K562 (cell line): ENCODE data around the gene KCNK18. TPM values are rescaled to one million over a fixed set of nuclear protein-coding genes. Genes with fewer than 3 reads are reported as not detected.

ENCODE experiments used
- ATAC-seq: fragments of 200-7000 bp; cut with Tn5 transposase; 3 replicates; pipeline ENCODE4 v1.9.1; 2020; ENCODE audit warnings: moderate library complexity
- BruUV-seq: library from RNA; stranded (reverse); fragments of 400-500 nt; replicated peaks from 2 replicates; lab custom pipeline; 2021; lab: Mats Ljungman, UMichigan
- CTCF ChIA-PET: fragments of 300-600 bp; formaldehyde crosslinking; extraction: SDS; loops from one replicate; lab custom pipeline; 2021; ENCODE audit warnings: low intra/inter-chr PET ratio; lab: Yijun Ruan, JAX
- POLR2A ChIA-PET: fragments of 300-600, 350-650 bp; sonication (Branson Sonifier 250); formaldehyde crosslinking; extraction: SDS; loops from one replicate; lab custom pipeline; 2021; ENCODE audit warnings: antibody characterized with exemption, inconsistent platforms; lab: Yijun Ruan, JAX
- DNase-seq, 4 experiments: peaks; one replicate each; pipeline versions ENCODE4 v3.0.0 to v3.0.0-alpha.2; 2011 to 2018; ENCODE audit warnings: low spot score in 3 of 4, mixed read lengths in 3 of 4; ENCODE audit errors: extremely low read depth in 1 of 4
- FAIRE-seq: peaks from 2 replicates; lab custom pipeline; 2011; peaks lifted over from hg19 to GRCh38; lab: Jason Lieb, UNC
- H2AFZ ChIP-seq: 2 replicates; pipeline ENCODE4 v1.6.0; 2011; ENCODE audit warnings: low read depth, low read length, control low read depth, inconsistent platforms
- H3K27ac ChIP-seq: fragments of 200-600 bp; 3 replicates; pipeline ENCODE4 v1.8.0; 2011; ENCODE audit warnings: low read depth, mild to moderate bottlenecking, control low read depth, inconsistent platforms, low read length, moderate library complexity, mixed read lengths; ENCODE audit errors: extremely low read depth
- H3K27me3 ChIP-seq, 2 experiments: fragments of 300-600 bp in 1 of 2; 2 replicates in 1 of 2; 3 replicates in 1 of 2; pipeline versions ENCODE4 v1.6.0 to v1.8.0; 2011; ENCODE audit warnings: inconsistent platforms in 2 of 2, low read length in 2 of 2, mild to moderate bottlenecking in 1 of 2, mixed read lengths in 1 of 2, moderate library complexity in 1 of 2; ENCODE audit not compliant: control insufficient read depth in 2 of 2, insufficient read depth in 2 of 2
- H3K36me3 ChIP-seq: fragments of 300-600 bp; 3 replicates; pipeline ENCODE4 v1.8.0; 2011; ENCODE audit warnings: mild to moderate bottlenecking, low read length, inconsistent platforms; ENCODE audit not compliant: control insufficient read depth, insufficient read depth
- H3K4me1 ChIP-seq, 2 experiments: fragments of 200-600 bp in 1 of 2; replicated peaks in 1 of 2; 2 replicates in 1 of 2; 3 replicates in 1 of 2; pipeline versions ENCODE4 v1.5.1 to v1.8.0; 2011; ENCODE audit warnings: inconsistent platforms in 2 of 2, low read length in 2 of 2, mild to moderate bottlenecking in 1 of 2, mixed read lengths in 1 of 2, moderate library complexity in 1 of 2; ENCODE audit not compliant: control insufficient read depth in 2 of 2, insufficient read depth in 2 of 2
- H3K4me2 ChIP-seq: 2 replicates; pipeline ENCODE4 v1.6.1; 2011; ENCODE audit warnings: low read length, control low read depth, inconsistent platforms, mixed read lengths; ENCODE audit not compliant: insufficient read depth
- H3K4me3 ChIP-seq: fragments of 200-600 bp; sonication (generic), shearing (Covaris generic); 2 replicates; pipeline ENCODE4 v1.5.1; 2016; ENCODE audit warnings: control low read depth, inconsistent platforms
- H3K79me2 ChIP-seq: fragments of 200-600 bp; 3 replicates; pipeline ENCODE4 v1.8.0; 2011; ENCODE audit warnings: low read length, inconsistent platforms; ENCODE audit not compliant: control insufficient read depth, insufficient read depth
- H3K9ac ChIP-seq, 2 experiments: 2 replicates each; pipeline versions ENCODE4 v1.6.0 to v1.6.1; 2011; ENCODE audit warnings: low read depth in 2 of 2, low read length in 2 of 2, control low read depth in 1 of 2, inconsistent platforms in 1 of 2, mild to moderate bottlenecking in 1 of 2, mixed read lengths in 1 of 2; ENCODE audit not compliant: insufficient read depth in 1 of 2
- H3K9me1 ChIP-seq: one replicate; pipeline ENCODE4 v1.6.0; 2011; ENCODE audit warnings: inconsistent platforms, mild to moderate bottlenecking, low read length, moderate library complexity; ENCODE audit not compliant: control insufficient read depth, insufficient read depth
- H3K9me3 ChIP-seq: replicated peaks from 2 replicates; pipeline ENCODE4 v1.5.1; 2011; ENCODE audit warnings: low read depth, low read length, inconsistent platforms; ENCODE audit not compliant: control insufficient read depth, insufficient read depth
- H4K20me1 ChIP-seq: replicated peaks from 2 replicates; pipeline ENCODE4 v1.6.1; 2011; ENCODE audit warnings: low read length, inconsistent platforms, mixed read lengths; ENCODE audit not compliant: control insufficient read depth, insufficient read depth
- HCFC1 ChIP-seq: IDR thresholded peaks from 2 replicates; pipeline ENCODE4 v1.6.1; 2012; ENCODE audit warnings: low read depth, low read length, improper control_type of control experiment
- IFI16 ChIP-seq: fragments of 250-450 bp; sonication (Bioruptor Pico); IDR thresholded peaks from 2 replicates; pipeline ENCODE4 v2.1.2; 2022; ENCODE audit warnings: mild to moderate bottlenecking, inconsistent platforms
- KHSRP ChIP-seq: fragments of 450-650 bp; IDR thresholded peaks from 2 replicates; pipeline ENCODE4 v1.6.1; 2017
- MTA2 ChIP-seq: fragments of 450-650 bp; IDR thresholded peaks from 2 replicates; pipeline ENCODE4 v1.6.1; 2016; ENCODE audit warnings: low read depth
- PHB2 ChIP-seq: fragments of 450-650 bp; IDR thresholded peaks from 2 replicates; pipeline ENCODE4 v1.6.1; 2017; ENCODE audit warnings: low read depth
- PTBP1 ChIP-seq: fragments of 200-400 bp; formaldehyde crosslinking; IDR thresholded peaks from 2 replicates; pipeline ENCODE4 v1.6.1; 2017; ENCODE audit warnings: low read depth, low read length
- SRSF1 ChIP-seq: fragments of 200-400 bp; formaldehyde crosslinking; IDR thresholded peaks from 2 replicates; pipeline ENCODE4 v1.6.1; 2017; ENCODE audit warnings: mild to moderate bottlenecking, low read depth, low read length, moderate library complexity
- USF2 ChIP-seq: sonication (generic); formaldehyde crosslinking; IDR thresholded peaks from 2 replicates; pipeline ENCODE4 v1.5.0; 2020; ENCODE audit warnings: missing genetic modification reagents
- ZKSCAN8 ChIP-seq: fragments of 200-800 bp; sonication (Bioruptor generic); IDR thresholded peaks from 2 replicates; pipeline ENCODE4 v1.6.1; 2016; ENCODE audit warnings: missing genetic modification characterization, missing compliant biosample characterization
- WGBS: fragments of 100-300 bp; shearing (Covaris generic); methylation state at CpG from one replicate; pipeline ENCODE4 v1.1.6; 2016; ENCODE audit warnings: low coverage, mixed read lengths; ENCODE audit not compliant: insufficient coverage; ENCODE audit errors: missing lambda C conversion rate; 5-methylcytosine and 5-hydroxymethylcytosine counted together
- in situ Hi-C: fragments of 300-500 bp; cut with MboI; formaldehyde crosslinking; loops from 4 replicates; pipeline ENCODE4 v1.15.0; 2018; ENCODE audit warnings: inconsistent platforms, mixed read lengths
- intact Hi-C: fragments of 100-400 bp; cut with micrococcal nuclease; formaldehyde crosslinking; loops from 2 replicates; pipeline ENCODE4 v1.14.2; 2022
- polyA plus RNA-seq, 8 experiments: library from polyadenylated mRNA; depleted of rRNA in 4 of 8; stranded (reverse) in 5 of 8; unstranded in 3 of 8; fragments of >200 nt; fragmentation: Nextera tagmentation in 2 of 8; fragmentation: Illumina TruSeq in 1 of 8; extraction: Ambion mirVana in 2 of 8; extraction: Trizol in 1 of 8; gene quantifications; 2 replicates each; pipeline versions ENCODE4 v1.2.1 to v1.2.3, GENCODE V29; 2011 to 2014; ENCODE audit warnings: inconsistent platforms in 1 of 8, missing spikeins in 1 of 8
- total RNA-seq, 7 experiments: library from RNA; depleted of rRNA in 6 of 7; stranded (reverse); fragments of >200 nt in 6 of 7; fragmentation: Illumina TruSeq in 2 of 7; extraction: Trizol in 2 of 7; gene quantifications; 2 replicates each; pipeline versions ENCODE4 v1.2.1 to v1.2.3, GENCODE V29; 2011 to 2021; ENCODE audit warnings: low replicate concordance in 1 of 7

KCNK18 gene
- total and polyA plus RNA-seq, 9 of the 15 experiments (the other 6 are each of a cell fraction or from before 2014, with no cell fraction given): not detected

GRCh38 chr10:117201826-117202225, 4.5 kb downstream of the KCNK18 start:
- Histone ChIP-seq H3K4me1 (no peaks in the 10 kb centered on the region), H3K27me3 (peaks cover 0 to 16% of the 10 kb centered on the region in 2 experiments; a peak in 2 of 5 replicates), H3K9ac (no peak overlapping the region), H3K9me1 (no peaks in the 10 kb centered on the region), H2AFZ (no peak overlapping the region), H3K9me3 (no peaks in the 10 kb centered on the region), H3K79me2 (no peaks in the 10 kb centered on the region), H4K20me1 (no peaks in the 10 kb centered on the region), H3K4me3 (no peak overlapping the region), H3K27ac (no peak overlapping the region), H3K4me2 (no peak overlapping the region), H3K36me3 (no peaks in the 10 kb centered on the region)
- in situ Hi-C loops: loop anchor here (25.0 kb wide), 1 partner anchor 1035 kb away; no protein-coding TSS in a partner anchor
- no peak for FAIRE-seq
- BruUV-seq: no TSS peak
- DNase-seq: no peak
- POLR2A ChIA-PET: interaction anchor here (0.6 kb wide), 1 partner anchor 393 kb away, joined by 3 read pairs; no protein-coding TSS in a partner anchor
- ATAC-seq: no peak
- CTCF ChIA-PET: no interaction called here
- WGBS: 0% methylated on average over 4 of the region's 4 CpGs
- intact Hi-C loops: no loop called here
- TF ChIP-seq SRSF1 (no peak), PHB2 (no peak), HCFC1 (no peak), MTA2 (no peak), KHSRP (no peak), PTBP1 (no peak), USF2 (CRISPR knock-in tag) (no peak), IFI16 (CRISPR knock-in tag) (no peak), ZKSCAN8 (CRISPR knock-in tag) (no peak)
